EH (cell line): ENCODE measurements around the gene PLEKHG1.

Experiments
- DNase-seq: peaks from one replicate; pipeline ENCODE4 v3.0.0-alpha.2; 2015; ENCODE audit warnings: low read depth

PLEKHG1 gene

DNA sequence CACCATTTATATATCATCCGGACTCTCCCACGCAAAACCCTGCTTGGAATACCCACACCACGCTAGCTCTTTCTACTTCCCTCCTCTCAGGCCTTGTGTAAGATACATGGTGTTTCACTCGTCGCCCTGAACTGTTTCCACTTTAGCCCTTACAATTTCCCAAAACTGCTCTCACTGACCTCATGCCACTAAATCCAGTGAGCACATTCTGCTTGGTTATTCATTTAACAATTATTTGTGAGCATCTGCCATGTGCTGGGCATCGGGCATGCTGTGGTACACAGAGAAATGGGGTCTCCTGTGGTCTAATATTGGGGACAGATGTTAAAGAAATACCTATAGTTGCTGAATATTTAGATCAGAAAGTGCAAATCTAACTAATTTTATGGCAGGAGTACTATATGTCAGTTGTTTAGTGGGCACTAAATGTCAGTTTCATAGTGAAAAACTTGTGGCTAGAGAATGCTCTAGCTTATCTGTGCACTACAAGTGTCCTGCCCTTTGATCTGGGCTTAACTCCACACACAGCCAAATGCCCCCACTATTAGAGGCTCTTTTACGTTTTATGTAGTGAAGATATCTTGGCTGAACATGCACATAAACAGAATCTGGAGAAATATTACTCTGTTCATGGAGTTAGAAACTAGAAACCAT, 41.0 kb downstream of the PLEKHG1 start:
- no peak for DNase-seq

DNA sequence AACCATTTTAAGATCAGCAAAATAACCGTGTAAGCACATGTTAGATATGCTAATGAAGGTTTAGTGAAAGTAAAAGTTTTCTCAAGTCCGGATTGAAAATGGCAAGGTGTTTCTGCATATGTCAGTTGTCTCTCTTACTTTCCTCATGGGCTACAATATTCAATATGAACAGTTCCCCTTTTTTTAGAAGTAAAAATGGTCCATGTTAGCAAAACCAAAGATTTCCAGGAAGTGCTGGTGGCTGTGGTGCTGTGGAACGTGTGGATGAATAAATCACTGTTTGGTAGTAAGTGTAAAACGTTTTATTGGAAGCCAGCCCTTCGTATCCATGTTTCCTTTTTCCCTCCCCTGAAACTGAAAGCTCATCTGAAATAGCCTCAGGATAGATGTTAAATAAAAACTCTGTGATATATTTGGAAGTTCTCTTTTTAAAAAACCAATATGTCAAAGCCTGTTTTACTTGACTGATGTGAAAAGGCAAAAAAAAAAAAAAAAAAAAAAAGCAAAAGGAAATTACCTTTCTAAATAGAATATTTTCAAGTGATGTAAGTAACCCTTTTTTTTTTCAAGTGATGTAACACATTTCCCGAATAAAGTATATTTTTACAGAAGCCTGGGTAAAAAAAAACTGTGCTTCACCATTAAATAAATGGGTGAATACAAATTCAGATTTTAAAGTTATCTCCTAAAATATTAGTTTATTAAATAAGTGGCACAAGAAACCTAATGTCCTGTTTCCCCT, 41.9 kb downstream of the PLEKHG1 start:
- DNase-seq, result no peak

DNA sequence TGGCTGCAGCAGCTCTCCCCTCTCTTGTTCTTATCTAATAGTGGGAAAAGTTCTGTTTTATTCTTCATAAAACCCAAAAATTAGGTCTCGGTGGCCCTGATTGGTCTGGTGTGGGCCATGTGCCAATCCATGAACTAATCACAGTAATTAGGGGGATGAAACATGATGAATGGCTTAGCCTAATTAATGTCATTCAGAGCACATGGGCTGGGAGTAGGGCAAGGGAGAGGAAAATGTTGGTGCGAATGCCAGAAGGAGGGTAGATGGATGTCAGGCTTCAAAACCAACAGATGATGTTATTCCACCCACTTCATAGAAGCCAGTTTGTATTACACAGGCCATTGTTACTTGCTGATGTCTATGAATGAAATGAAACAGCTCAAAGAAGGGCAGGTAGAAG, 46.5 kb downstream of the PLEKHG1 start:
- no peak for DNase-seq

DNA sequence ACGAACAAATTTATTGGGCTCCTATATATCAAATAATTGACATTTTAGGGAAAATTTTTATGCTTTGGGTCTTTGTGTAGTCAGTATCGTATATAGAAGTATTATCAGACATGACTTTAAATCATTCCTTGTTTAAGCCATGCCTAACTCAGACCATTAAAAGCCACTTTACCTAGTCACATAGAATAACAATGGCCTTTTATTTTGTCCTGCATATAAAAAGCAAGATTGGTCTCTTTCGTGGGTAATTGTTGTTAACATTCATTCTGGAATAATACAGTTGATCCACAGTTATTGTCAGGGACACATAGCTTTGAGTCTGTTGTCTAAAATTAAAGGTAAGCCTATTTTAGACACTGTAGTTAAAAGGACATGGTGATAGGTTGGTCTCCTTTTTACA, 47.4 kb downstream of the PLEKHG1 start:
- DNase-seq, result no peak
